Activated T-helper 9 cell treated with anti-CD3 and anti-CD28 coated beads, Interleukin-2, amount 50 U/mL, for 16 hours (primary cell): Measurements from ENCODE around the gene FTO.
"Not testable (repeated sequence)": the region's sequence is repeated elsewhere in the genome, so short reads cannot be mapped to it uniquely, and the experiment has no call there.

Experiments used
- DNase-seq: peaks from one replicate; pipeline ENCODE4 v3.0.0-alpha.2; 2020; ENCODE audit warnings: low read depth

The FTO gene

DNA sequence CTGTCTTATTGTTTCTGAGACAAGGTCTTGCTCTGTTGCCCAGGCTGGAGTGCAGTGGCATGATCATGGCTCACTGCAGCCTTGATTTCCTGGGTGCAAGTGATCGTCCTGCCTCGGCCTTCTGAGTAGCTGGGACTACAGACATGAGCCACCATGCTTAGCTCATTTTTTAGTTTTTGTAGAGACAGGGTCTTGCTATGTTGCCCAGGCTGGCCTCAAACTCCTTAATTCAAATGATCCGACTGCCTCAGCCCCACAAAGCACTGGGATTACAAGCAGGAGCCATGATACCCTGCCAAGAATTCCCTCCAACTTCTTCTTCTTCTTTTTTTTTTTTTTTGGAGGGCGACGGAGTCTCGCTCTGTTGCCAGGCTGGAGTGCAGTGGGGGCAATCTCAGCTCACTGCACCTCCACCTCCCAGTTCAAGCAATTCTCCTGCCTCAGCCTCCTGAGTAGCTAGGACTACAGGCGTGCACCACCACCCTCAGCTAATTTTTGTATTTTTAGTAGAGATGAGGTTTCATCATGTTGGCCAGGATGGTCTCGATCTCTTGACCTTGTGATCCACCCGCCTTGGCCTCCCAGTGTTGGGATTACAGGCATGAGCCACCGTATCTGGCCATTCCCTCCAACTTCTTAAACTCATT, 477.9 kb downstream of the FTO start:
- not testable (repeated sequence) for DNase-seq

DNA sequence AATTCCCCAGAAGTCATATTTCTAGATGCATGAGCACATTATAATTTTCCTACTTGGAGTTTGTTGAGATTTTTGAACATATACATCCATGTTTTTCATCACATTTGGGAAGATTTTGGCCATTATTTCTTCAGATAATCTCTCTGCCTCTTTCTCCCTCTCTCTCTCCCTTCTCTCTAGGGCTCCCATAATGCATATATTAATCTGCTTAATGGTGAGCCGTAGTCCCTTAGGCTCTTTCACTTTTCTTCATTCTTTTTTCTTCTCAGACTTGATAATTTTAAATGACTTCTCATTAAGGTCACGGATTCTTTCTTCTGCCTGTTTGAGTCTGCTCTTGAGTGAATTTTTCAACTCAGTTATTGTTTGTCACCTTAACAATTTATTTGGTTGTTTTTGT, 481.1 kb downstream of the FTO start:
- no peak for DNase-seq

DNA sequence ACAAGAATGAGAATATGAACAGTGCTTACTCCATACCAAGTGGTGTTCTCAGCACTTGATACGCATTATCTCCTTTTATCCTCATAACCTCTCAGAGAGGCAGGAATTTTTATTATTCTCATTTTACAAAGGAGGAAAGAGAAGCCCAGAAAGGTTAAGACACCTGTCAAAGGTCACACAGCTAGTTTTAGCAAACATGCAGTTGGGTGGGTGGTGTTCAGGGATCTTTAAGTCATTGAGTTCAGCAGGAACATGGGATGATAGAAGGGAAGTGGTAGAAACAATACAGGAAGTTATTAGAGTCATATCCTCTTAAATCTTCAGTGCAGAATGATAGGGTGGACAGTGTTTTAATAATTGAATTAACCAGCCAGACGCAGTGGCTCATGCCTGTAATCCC, 487.2 kb downstream of the FTO start:
- no peak for DNase-seq

DNA sequence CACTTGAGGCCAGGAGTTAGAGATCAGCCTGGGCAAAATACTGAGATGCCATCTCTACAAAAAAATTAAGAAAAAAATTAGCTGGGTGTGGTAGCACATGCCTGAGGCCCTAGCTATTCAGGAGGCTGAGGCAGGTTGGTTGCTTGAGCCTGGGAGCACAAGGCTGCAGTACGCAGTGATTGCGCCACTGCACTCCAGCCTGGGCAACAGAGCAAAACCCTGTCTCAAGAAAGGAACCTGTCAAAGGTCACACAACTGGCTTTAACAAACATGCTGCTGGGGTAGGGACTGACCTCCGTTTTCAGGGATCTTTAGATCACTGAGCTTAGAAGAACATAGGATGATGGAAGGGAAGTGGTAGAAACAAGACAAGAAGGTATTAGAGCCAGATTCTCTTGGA, 487.6 kb downstream of the FTO start:
- DNase-seq, result no peak

DNA sequence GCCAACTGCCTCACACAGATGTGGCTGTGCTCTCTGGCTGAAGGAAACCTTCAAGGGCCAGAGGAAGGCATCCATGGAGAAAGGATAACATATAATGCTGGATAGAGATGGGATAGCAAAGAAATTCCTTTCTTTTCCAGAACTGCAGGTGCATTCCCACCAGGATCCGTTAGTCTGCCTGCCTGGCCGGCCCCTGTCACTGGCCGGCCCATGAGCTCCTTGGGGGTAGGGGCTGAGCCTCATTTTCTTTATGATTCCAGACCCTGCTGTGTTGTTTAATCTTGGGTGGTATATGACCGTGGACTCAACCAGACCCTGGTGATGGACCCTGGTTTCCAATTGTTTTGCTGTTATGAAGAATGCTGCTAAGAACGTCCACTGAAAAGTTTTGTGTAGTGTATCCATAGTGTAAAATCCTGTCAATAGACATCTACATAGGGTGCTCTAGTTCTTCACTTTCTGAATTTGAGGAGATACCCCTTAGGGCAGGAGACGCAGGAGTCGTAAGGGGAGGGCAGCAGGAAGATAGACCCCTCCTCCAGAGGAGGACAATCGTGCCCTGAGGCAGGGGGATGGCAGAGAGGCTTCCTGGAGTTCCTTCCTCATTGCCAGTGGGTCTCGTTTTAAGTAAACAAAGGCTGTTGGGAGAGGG, 489.2 kb downstream of the FTO start:
- no peak for DNase-seq

DNA sequence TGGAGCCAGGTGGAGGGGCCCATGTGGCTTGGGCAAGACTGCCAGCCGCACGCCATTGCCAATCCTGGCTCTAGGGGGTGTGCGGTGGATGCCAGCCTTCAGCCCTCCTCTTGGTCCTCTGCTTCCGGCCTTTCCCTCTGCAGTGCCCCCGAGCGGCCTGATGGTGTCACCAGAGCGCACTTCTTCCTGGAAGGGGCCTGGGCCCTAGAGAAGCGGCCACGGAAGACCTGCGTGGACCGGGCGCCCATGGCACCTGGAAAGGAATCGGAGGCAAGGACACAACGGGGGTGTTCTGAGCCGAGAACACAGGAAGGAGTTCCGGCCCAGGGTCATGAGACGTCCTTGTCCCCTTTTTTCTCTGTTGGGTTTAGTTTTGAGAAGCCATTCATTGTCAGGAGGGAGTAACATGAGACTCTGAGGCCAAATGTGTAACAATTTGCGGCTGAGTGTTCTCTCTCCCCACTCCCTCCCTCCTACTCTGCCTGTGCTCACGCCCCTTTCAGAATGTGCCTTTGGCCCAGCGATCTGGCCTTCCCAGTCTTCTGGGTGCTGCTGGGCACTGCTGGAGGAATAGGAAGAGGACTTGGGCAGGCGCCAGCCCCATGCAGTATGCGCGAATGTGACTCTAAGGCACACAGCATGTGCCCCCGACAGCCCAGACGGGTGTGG, 489.8 kb downstream of the FTO start:
- no peak for DNase-seq

DNA sequence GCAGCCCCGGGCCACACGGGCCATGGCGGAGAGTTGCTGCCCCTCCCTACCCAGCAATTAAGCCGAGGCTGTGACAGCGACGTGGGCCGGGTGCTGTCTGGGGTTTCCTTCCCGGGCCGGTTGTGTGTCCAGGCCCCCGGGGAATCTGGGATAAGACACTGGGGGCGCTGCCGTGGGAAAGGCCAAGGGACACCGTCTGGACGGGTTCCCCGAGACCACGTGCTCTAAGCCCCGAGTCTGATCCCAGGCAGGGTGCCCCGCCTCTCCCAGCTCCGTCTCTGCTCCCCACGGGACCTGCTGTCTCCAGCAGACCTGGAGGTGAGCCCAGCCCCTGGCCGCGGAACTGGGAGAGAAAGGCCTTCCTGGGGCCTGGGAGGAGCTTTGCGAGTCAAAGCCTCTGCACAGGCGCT, 490.4 kb downstream of the FTO start:
- DNase-seq, result no peak

DNA sequence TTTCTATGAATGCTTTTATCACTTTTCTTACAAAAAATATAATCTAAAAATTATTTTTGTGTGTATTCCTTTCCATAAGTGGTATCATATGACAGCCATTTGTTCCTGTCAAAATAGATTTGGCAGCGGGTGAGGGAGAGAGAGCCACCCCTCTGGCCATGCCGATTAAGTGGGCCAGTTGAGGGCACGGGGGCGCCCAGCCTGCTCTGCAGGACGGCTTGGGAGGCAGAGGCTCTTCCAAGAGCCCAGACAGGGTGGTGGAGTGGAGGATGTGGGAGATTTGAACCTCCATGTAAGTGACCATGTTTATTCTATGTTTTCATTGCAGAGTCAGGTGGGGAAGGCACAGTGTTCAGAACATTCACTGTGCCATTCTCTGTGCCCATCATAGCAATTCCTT, 493.8 kb downstream of the FTO start:
- no peak for DNase-seq

DNA sequence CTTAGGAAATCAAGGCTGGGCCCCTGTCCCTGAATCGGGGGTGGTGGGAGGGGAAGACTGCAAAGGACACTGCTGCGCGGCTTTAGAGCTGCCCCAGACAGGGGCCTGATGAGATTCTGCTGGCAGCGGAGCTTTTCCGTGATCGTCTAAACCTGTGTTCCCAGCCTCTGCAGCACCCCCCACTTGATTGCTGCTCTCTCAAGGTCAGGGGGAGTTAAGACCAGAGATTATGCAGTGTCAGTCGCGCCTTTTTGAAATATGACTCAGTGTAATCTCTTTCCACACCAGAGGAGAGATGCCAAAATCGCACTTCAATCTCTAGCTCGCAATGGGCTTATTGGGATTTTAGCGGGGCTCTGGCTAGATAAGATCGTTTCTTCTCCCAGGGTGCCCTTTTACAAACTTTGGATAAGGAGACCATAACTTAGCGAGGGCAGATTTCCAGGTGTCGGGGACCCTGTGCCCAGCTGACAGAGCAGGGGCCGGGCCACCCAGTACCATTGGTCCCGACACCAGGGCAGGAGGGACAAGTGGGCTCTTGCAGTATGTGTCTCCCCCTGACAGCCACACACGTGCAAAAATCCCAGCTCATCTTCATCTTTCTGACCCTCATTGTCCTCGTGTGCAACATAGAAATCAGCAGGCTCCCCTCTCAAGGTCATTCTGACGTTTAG, 495.7 kb downstream of the FTO start:
- no peak for DNase-seq

DNA sequence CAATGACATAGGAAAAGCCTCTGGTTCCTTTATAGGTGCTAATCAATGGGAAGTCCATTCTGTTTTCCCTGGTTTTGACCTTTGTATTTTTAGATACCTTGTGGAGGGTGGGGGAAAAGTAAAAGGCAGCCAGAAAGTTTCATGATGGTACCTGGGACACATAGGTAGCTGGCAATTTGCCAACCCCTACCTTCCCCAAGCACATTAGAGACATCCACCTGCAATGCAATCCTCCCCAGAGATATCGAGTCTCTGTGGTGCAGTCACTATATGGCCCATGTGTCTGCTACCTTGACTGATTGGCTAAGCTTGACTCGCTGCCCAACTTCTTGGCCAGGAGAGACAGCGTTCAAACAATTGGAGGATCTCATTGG, 496.2 kb downstream of the FTO start:
- no peak for DNase-seq

DNA sequence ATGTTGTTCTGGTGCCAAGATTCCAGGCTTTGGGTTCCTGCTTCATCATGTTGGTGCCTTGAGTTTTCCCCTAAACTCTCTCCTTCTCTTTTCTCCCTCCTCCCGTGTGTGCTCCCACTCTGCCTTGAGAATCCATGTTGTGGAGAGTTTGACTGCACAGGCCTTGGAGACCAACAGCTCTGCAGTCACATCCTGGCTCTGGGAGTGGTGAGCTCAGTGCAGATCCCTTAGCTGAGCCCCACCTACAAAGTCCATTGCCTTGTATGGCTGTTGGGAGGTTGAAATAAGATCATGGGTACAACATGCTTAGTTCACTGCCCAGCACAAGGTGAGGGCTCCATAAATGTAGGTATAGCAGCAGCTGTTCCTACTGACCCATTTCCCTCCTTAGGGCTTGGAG, 496.8 kb downstream of the FTO start:
- DNase-seq, result no peak

DNA sequence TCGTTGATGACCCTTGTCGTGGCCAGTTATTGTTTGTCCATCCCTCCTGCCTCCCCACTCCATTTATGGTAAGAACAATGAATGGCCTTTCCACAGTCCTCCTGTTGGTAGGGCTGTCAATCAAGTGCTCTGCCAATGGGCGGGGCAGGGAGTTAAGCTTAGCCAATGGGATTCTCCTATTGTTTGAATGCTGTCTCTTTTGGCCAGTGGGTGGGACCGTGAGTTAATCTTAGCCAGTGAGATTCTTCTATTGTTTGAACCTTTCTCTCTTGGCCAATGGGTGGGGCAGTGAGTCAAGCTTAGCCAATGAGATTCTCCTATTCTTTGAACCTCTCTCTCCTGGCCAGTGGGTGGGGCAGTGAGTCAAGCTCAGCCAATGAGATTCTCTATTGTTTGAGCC, 497.2 kb downstream of the FTO start:
- no peak for DNase-seq
